Liver (tissue), 9 donors: ENCODE measurements around the gene FAM131B. TPM values are rescaled to one million over a fixed set of nuclear protein-coding genes. Genes with fewer than 3 reads are reported as not detected.

Source experiments
- DNase-seq: peaks from one replicate; pipeline ENCODE4 v3.0.0-alpha.2; 2017; ENCODE audit warnings: low spot score
- H3K27ac ChIP-seq, 2 donors: one replicate each; pipeline ENCODE4 v1.7.0; 2013; ENCODE audit warnings: inconsistent platforms in 2 of 2, low read length in 2 of 2, control low read depth in 1 of 2, low read depth in 1 of 2, mild to moderate bottlenecking in 1 of 2
- H3K27me3 ChIP-seq, 4 donors: one replicate each; pipeline versions ENCODE4 v1.6.1 to v1.7.0; 2013; ENCODE audit warnings: low read length in 3 of 4, inconsistent platforms in 1 of 4, mild to moderate bottlenecking in 1 of 4, moderate library complexity in 1 of 4; ENCODE audit not compliant: control insufficient read depth in 4 of 4, insufficient read depth in 4 of 4
- H3K36me3 ChIP-seq, 4 donors: one replicate each; pipeline versions ENCODE4 v1.6.1 to v1.7.0; 2013; ENCODE audit warnings: low read length in 3 of 4, mild to moderate bottlenecking in 3 of 4, low read depth in 1 of 4, moderate library complexity in 1 of 4; ENCODE audit not compliant: control insufficient read depth in 4 of 4, insufficient read depth in 3 of 4
- H3K4me1 ChIP-seq, 4 donors: one replicate each; pipeline versions ENCODE4 v1.6.1 to v1.7.0; 2013; ENCODE audit warnings: low read length in 3 of 4, mild to moderate bottlenecking in 3 of 4, moderate library complexity in 1 of 4; ENCODE audit not compliant: control insufficient read depth in 4 of 4, insufficient read depth in 4 of 4
- H3K4me3 ChIP-seq, 3 donors: one replicate each; pipeline versions ENCODE4 v1.6.1 to v1.7.0; 2013; ENCODE audit warnings: low read length in 3 of 3, control low read depth in 1 of 3, low read depth in 1 of 3, mild to moderate bottlenecking in 1 of 3
- H3K9ac ChIP-seq, 2 donors: one replicate each; pipeline ENCODE4 v1.7.0; 2013; ENCODE audit warnings: low read length in 2 of 2, mild to moderate bottlenecking in 2 of 2, moderate library complexity in 2 of 2, control low read depth in 1 of 2, low read depth in 1 of 2
- H3K9me3 ChIP-seq, 4 donors: one replicate each; pipeline versions ENCODE4 v1.6.1 to v1.7.0; 2013; ENCODE audit warnings: low read length in 3 of 4; ENCODE audit not compliant: control insufficient read depth in 4 of 4
- CTCF ChIP-seq: fragments of 150-350 bp; IDR thresholded peaks from 2 replicates; pipeline ENCODE4 v1.5.1; 2017; ENCODE audit warnings: improper control_type of control experiment, low read depth, low read length; ENCODE audit not compliant: missing input control
- EGR1 ChIP-seq, 2 donors: IDR thresholded peaks; 2 replicates each; pipeline ENCODE4 v1.6.1; 2016 to 2018; ENCODE audit warnings: antibody characterized with exemption in 2 of 2, low read depth in 2 of 2
- FOXA1 ChIP-seq: IDR thresholded peaks from 2 replicates; pipeline ENCODE4 v1.6.1; 2016; ENCODE audit warnings: antibody characterized with exemption
- FOXA2 ChIP-seq: IDR thresholded peaks from 2 replicates; pipeline ENCODE4 v1.6.1; 2016; ENCODE audit warnings: antibody characterized with exemption
- GABPA ChIP-seq, 2 donors: IDR thresholded peaks in 1 of 2; conservative IDR thresholded peaks in 1 of 2; 2 replicates each; pipeline ENCODE4 v1.6.1; 2016; ENCODE audit warnings: antibody characterized with exemption in 2 of 2, mild to moderate bottlenecking in 1 of 2, moderate library complexity in 1 of 2
- HNF4A ChIP-seq, 2 donors: conservative IDR thresholded peaks; 2 replicates each; pipeline ENCODE4 v1.6.1; 2016; ENCODE audit warnings: antibody characterized with exemption in 2 of 2, mild to moderate bottlenecking in 2 of 2
- HNF4G ChIP-seq: IDR thresholded peaks from 2 replicates; pipeline ENCODE4 v1.6.1; 2016; ENCODE audit warnings: antibody characterized with exemption
- JUND ChIP-seq, 2 donors: IDR thresholded peaks; 2 replicates each; pipeline ENCODE4 v1.6.1; 2016; ENCODE audit warnings: antibody characterized with exemption in 2 of 2
- MAX ChIP-seq: IDR thresholded peaks from 2 replicates; pipeline ENCODE4 v1.6.1; 2016; ENCODE audit warnings: antibody characterized with exemption
- NR2F2 ChIP-seq: IDR thresholded peaks from 2 replicates; pipeline ENCODE4 v1.6.1; 2016; ENCODE audit warnings: antibody characterized with exemption
- RAD21 ChIP-seq, 2 donors: IDR thresholded peaks; 2 replicates each; pipeline ENCODE4 v1.6.1; 2016; ENCODE audit warnings: antibody characterized with exemption in 2 of 2, mild to moderate bottlenecking in 2 of 2
- REST ChIP-seq: IDR thresholded peaks from 2 replicates; pipeline ENCODE4 v1.6.1; 2016; ENCODE audit warnings: antibody characterized with exemption, mild to moderate bottlenecking
- RXRA ChIP-seq, 2 donors: IDR thresholded peaks; 2 replicates each; pipeline ENCODE4 v1.6.1; 2017 to 2018; ENCODE audit warnings: antibody characterized with exemption in 2 of 2, mild to moderate bottlenecking in 1 of 2
- SP1 ChIP-seq: IDR thresholded peaks from 2 replicates; pipeline ENCODE4 v1.6.1; 2018; ENCODE audit warnings: antibody characterized with exemption, mild to moderate bottlenecking
- TAF1 ChIP-seq: conservative IDR thresholded peaks from 2 replicates; pipeline ENCODE4 v1.6.1; 2016; ENCODE audit warnings: antibody characterized with exemption, mild to moderate bottlenecking
- YY1 ChIP-seq: IDR thresholded peaks from 2 replicates; pipeline ENCODE4 v1.6.1; 2016; ENCODE audit warnings: antibody characterized with exemption, mild to moderate bottlenecking
- WGBS: extraction: QIAGEN DNeasy Blood & Tissue Kit; methylation state at CpG from one replicate; pipeline ENCODE4 v1.1.7; 2013; 5-methylcytosine and 5-hydroxymethylcytosine counted together
- polyA plus RNA-seq, 2 donors: library from polyadenylated mRNA; stranded (reverse) in 1 of 2; unstranded in 1 of 2; fragments of 200-250 nt in 1 of 2; fragments of >200 nt in 1 of 2; fragmentation: Nextera tagmentation in 1 of 2; extraction: Ambion mirVana in 1 of 2; gene quantifications; one replicate each; pipeline versions ENCODE4 v1.2.1 to v1.2.3, GENCODE V29; 2013 to 2015
- total RNA-seq, 2 donors: library from RNA; depleted of rRNA; stranded (reverse); fragments of >200 nt; gene quantifications; one replicate each; pipeline ENCODE4 v1.2.3, GENCODE V29; 2014
- donor health status: healthy.
- donor health status: healthy.
- donor health status: healthy.
- donor health status: healthy.
- donor health status: healthy.

The FAM131B gene
- total and polyA plus RNA-seq, 4 donors, result 0.06 to 0.14 (median 0.08) TPM; not detected in 1

GRCh38 chr7:143384661-143385631, 22.4 kb upstream of the FAM131B start:
- TF ChIP-seq MAX (no peak), HNF4A (conservative IDR thresholded peaks at IDR 0.05) (no peak), JUND (IDR thresholded peaks at IDR 0.05) (no peak), RXRA (IDR thresholded peaks at IDR 0.05) (no peak), TAF1 (no peak), RAD21 (IDR thresholded peaks at IDR 0.05) (no peak), GABPA (IDR thresholded peaks at IDR 0.05 in 1 of 2, conservative IDR thresholded peaks at IDR 0.05 in 1 of 2) (no peak), FOXA1 (no peak), EGR1 (IDR thresholded peaks at IDR 0.05; ENCODE audit: low read depth in 2 of 2) (no peak), NR2F2 (no peak), REST (no peak), FOXA2 (no peak), YY1 (no peak), CTCF (no peak), SP1 (no peak)
- DNase-seq, result no peak
- Histone ChIP-seq H3K9ac (no peak overlapping the region), H3K9me3 (no peaks in the 10 kb centered on the region), H3K4me3 (no peak overlapping the region), H3K4me1 (peaks cover 16 to 59% (median 44%) of the 10 kb centered on the region in 4 donors), H3K36me3 (peaks cover 10 to 23% (median 13%) of the 10 kb centered on the region in 4 donors), H3K27me3 (no peaks in the 10 kb centered on the region), H3K27ac (peak overlapping the region in 1 of 2 donors; percentile 96)
- 80% methylated on average over 14 of the region's 14 CpGs for WGBS

- Histone ChIP-seq H3K4me3 (no peak overlapping the region), H3K4me1 (peaks cover 18 to 65% (median 50%) of the 10 kb centered on the region in 4 donors), H3K27me3 (no peaks in the 10 kb centered on the region), H3K9ac (no peak overlapping the region), H3K36me3 (peaks cover 4 to 15% (median 7%) of the 10 kb centered on the region in 4 donors), H3K27ac (peak overlapping the region in 1 of 2 donors; percentile 96), H3K9me3 (no peaks in the 10 kb centered on the region)
- WGBS, result 78% methylated on average over 5 of the region's 5 CpGs
- DNase-seq, result no peak
- TF ChIP-seq FOXA2, result no peak
- no peak for TF ChIP-seq JUND (IDR thresholded peaks at IDR 0.05)
- no peak for TF ChIP-seq REST
- TF ChIP-seq RXRA (IDR thresholded peaks at IDR 0.05), result no peak
- no peak for TF ChIP-seq YY1
- no peak for TF ChIP-seq SP1
- no peak for TF ChIP-seq EGR1 (IDR thresholded peaks at IDR 0.05; ENCODE audit: low read depth in 2 of 2)
- no peak for TF ChIP-seq MAX
- TF ChIP-seq RAD21 (IDR thresholded peaks at IDR 0.05), result no peak
- TF ChIP-seq HNF4G, result no peak
- no peak for TF ChIP-seq FOXA1
- no peak for TF ChIP-seq HNF4A (conservative IDR thresholded peaks at IDR 0.05)
- no peak for TF ChIP-seq GABPA (IDR thresholded peaks at IDR 0.05 in 1 of 2, conservative IDR thresholded peaks at IDR 0.05 in 1 of 2)
- TF ChIP-seq NR2F2, result no peak
- no peak for TF ChIP-seq CTCF
These were observed 21.6 kb upstream of the FAM131B start for GRCh38 chr7:143384148-143384547.
